ENCODE results near the gene KLF4.

The KLF4 gene

DNA sequence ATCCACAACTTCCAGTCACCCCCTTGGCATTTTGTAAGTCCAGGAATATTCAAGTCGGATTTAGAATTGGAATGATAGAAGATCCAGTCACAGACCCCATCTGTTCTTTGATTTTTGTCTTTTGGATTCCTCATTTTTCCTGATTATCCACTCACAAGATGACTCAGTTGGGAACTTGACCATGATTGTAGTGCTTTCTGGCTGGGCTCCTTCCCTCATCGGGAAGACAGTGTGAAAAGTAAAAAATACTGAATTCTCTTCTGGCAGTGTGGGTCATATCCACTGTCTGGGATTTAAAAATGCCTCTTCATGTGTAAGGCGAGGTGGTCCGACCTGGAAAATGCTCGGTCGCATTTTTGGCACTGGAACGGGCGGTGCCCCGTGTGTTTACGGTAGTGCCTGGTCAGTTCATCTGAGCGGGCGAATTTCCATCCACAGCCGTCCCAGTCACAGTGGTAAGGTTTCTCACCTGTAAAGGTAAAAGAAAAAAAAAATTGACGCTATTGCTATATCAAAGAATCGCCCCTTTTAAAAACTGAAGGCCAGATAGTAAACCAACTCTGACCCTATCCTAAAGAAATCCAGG is 4.0 kb downstream of the KLF4 start:
- no peak for TF ChIP-seq POLR2AphosphoS5 (IDR thresholded peaks at IDR 0.05; ENCODE audit: low read depth, low read length)
- TF ChIP-seq FOXP2 (optimal IDR thresholded peaks at IDR 0.05; ENCODE audit: borderline replicate concordance, extremely low read depth, extremely low read length, insufficient read depth): no peak
- no peak for TF ChIP-seq SIN3A (IDR thresholded peaks at IDR 0.05; ENCODE audit: borderline replicate concordance, insufficient read depth, low read length)
- no peak for TF ChIP-seq TAF1 (IDR thresholded peaks at IDR 0.05; ENCODE audit: borderline replicate concordance, insufficient read depth, low read length)
- TF ChIP-seq, protein P1, sequence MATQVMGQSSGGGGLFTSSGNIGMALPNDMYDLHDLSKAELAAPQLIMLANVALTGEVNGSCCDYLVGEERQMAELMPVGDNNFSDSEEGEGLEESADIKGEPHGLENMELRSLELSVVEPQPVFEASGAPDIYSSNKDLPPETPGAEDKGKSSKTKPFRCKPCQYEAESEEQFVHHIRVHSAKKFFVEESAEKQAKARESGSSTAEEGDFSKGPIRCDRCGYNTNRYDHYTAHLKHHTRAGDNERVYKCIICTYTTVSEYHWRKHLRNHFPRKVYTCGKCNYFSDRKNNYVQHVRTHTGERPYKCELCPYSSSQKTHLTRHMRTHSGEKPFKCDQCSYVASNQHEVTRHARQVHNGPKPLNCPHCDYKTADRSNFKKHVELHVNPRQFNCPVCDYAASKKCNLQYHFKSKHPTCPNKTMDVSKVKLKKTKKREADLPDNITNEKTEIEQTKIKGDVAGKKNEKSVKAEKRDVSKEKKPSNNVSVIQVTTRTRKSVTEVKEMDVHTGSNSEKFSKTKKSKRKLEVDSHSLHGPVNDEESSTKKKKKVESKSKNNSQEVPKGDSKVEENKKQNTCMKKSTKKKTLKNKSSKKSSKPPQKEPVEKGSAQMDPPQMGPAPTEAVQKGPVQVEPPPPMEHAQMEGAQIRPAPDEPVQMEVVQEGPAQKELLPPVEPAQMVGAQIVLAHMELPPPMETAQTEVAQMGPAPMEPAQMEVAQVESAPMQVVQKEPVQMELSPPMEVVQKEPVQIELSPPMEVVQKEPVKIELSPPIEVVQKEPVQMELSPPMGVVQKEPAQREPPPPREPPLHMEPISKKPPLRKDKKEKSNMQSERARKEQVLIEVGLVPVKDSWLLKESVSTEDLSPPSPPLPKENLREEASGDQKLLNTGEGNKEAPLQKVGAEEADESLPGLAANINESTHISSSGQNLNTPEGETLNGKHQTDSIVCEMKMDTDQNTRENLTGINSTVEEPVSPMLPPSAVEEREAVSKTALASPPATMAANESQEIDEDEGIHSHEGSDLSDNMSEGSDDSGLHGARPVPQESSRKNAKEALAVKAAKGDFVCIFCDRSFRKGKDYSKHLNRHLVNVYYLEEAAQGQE (IDR thresholded peaks at IDR 0.05; ENCODE audit: insufficient read depth in 1 of 2, low read depth in 2 of 2, low read length in 2 of 2): no peak

DNA sequence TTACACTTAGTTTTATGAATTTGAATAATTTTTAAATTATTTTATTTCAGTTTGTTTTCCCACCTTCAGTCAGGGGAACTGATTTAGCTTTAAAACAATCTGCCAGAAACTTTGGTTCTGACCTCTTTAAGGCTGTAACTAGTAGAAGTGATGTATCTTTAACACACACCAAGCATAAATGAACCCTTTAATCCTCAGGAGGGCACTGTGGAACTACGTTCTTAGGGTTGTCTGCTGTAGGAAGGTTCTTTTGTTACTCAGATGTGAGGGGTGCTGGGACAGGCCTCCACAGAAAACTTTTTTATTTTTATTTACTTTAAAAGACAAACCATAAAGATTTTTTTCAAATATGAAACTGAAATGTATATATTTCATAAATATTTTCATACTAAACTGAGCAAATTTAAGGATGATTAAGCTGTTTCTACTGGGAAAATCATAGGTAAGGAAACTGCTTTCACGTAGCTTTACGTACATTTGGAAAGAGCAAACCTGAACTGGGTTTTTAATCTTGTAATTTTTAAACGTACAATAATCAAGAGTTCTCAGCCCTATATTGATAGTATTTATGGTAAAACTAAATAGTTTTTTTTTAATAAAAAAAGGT is 5.3 kb downstream of the KLF4 start:
- TF ChIP-seq SIN3A (IDR thresholded peaks at IDR 0.05; ENCODE audit: borderline replicate concordance, insufficient read depth, low read length): no peak
- TF ChIP-seq, protein P1 (IDR thresholded peaks at IDR 0.05; ENCODE audit: insufficient read depth in 1 of 2, low read depth in 2 of 2, low read length in 2 of 2): no peak
- TF ChIP-seq POLR2AphosphoS5 (IDR thresholded peaks at IDR 0.05; ENCODE audit: low read depth, low read length): no peak
- no peak for TF ChIP-seq TAF1 (IDR thresholded peaks at IDR 0.05; ENCODE audit: borderline replicate concordance, insufficient read depth, low read length)
- TF ChIP-seq FOXP2 (optimal IDR thresholded peaks at IDR 0.05; ENCODE audit: borderline replicate concordance, extremely low read depth, extremely low read length, insufficient read depth): no peak

DNA sequence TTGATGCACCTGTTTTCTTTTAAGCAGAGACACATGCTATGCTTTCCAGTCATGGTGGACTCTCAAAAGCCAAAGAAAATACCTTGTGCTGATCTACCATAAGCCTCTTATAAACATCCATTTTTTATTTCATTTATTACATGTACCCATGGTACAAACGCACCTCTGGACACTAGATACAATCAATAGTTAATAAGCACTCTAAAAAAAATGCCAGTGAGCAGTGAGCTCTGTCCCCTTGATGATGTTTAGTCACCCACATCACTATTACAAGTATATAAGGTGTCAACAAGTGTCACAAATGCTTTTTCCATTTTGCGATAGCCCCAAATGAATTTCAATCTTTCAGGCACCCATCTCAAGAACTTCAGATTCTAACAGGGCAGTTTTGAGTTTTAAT is 5.9 kb downstream of the KLF4 start:
- TF ChIP-seq FOXP2 (optimal IDR thresholded peaks at IDR 0.05; ENCODE audit: borderline replicate concordance, extremely low read depth, extremely low read length, insufficient read depth): no peak
- no peak for TF ChIP-seq POLR2AphosphoS5 (IDR thresholded peaks at IDR 0.05; ENCODE audit: low read depth, low read length)
- TF ChIP-seq TAF1 (IDR thresholded peaks at IDR 0.05; ENCODE audit: borderline replicate concordance, insufficient read depth, low read length): no peak
- no peak for TF ChIP-seq SIN3A (IDR thresholded peaks at IDR 0.05; ENCODE audit: borderline replicate concordance, insufficient read depth, low read length)
- TF ChIP-seq, protein P1 (IDR thresholded peaks at IDR 0.05; ENCODE audit: insufficient read depth in 1 of 2, low read depth in 2 of 2, low read length in 2 of 2): no peak

DNA sequence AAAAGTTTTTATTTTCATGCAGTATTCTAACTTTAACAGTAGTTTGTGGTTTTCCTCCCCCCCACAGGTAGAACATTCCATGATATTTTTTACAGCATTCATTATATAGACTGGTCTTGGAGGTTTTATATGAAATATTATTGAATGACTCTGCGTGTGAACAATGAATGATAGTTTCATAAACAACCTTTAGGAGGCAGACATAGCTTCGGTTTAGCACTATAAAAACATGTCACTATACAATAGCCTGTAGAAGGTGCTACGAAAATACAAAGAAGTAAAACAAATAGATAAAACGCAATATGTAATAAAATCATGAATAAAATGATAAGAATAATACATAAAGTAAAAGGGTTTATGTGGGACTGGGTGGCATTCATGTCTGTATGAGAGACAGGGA is 8.5 kb downstream of the KLF4 start:
- TF ChIP-seq FOXP2 (optimal IDR thresholded peaks at IDR 0.05; ENCODE audit: borderline replicate concordance, extremely low read depth, extremely low read length, insufficient read depth) (no peak), POLR2AphosphoS5 (IDR thresholded peaks at IDR 0.05; ENCODE audit: low read depth, low read length) (no peak), SIN3A (IDR thresholded peaks at IDR 0.05; ENCODE audit: borderline replicate concordance, insufficient read depth, low read length) (no peak), TAF1 (IDR thresholded peaks at IDR 0.05; ENCODE audit: borderline replicate concordance, insufficient read depth, low read length) (no peak)
- TF ChIP-seq, protein P1 (IDR thresholded peaks at IDR 0.05; ENCODE audit: insufficient read depth in 1 of 2, low read depth in 2 of 2, low read length in 2 of 2): no peak

All from PFSK-1 (cell line).